DMS153 (cell line): ENCODE results near the gene NAA16.
A peak's percentile ranks its signal among the peaks of the same experiment; 100 is the strongest.
"Not testable (repeated sequence)": the region's sequence is repeated elsewhere in the genome, so short reads cannot be mapped to it uniquely, and the experiment has no call there.

Source experiments
- DNase-seq: peaks from one replicate; lab custom pipeline; 2025; lab: John Stamatoyannopoulos, UW

The NAA16 gene

DNA sequence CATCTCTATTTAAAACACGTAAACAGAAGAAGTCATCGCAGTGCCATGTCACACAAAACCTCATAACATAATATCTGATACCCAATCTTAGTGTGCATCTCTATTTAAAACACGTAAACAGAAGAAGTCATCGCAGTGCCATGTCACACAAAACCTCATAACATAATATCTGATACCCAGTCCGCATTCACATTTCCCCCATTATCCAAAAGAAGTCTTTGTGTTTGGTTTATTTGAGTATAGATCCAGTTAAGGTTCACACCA is 45.2 kb downstream of the NAA16 start:
- not testable (repeated sequence) for DNase-seq

DNA sequence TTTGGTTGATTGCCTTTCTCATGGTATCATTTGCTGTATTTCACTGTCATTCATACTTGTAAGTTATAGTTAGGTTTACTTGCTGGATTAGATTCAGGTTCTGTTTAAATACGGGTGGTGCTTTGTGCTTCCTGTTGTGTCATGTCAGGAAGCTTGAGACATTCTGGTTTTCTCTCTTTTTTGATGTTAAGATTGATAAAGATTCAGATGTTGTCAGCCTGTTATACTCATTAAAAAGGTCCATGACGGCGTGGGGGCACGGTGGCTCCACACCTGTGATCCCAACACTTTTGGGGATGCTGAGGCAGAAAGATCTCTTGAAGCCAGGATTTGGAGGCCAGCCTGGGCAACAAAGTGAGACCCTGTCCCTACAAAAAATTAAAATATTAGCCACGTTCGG is 45.7 kb downstream of the NAA16 start:
- no peak for DNase-seq

DNA sequence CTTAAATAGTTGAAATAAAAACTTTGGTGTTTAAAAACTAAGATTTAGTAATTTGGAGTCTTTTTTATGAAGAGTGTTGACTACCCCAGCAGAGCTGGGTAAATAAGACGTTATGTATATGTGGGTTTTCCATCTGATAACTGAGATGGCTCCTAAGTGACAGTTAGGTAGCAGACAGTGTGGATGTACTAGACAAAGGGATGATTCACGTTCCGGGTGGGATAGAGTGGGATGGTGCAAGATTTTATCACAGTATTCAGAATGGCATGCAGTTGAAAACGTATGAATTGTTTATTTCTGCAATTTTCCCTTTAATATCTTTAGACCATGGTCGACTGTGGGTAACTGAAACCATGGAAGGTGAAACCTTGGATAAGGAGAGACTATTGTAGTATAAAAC is 50.4 kb downstream of the NAA16 start:
- DNase-seq = no peak

DNA sequence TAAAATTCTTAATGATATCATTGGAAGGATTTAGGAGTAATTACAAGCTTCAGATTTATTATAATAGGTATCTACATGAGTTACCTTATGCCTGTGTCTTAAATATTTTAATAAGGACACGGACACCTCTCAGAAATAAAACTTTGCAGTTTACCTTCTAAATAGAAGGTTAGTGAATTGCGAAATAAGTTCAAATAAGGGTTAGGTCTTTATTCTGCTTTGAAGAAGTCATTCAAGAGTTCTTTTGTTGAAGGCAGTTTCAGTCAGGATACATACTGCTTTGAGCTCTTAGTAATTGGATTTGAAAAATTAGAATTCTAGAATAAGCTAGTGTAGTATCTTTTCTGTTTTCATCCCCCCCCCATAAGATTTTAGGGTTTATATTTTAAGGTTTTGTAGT is 53.0 kb downstream of the NAA16 start:
- no peak for DNase-seq

DNA sequence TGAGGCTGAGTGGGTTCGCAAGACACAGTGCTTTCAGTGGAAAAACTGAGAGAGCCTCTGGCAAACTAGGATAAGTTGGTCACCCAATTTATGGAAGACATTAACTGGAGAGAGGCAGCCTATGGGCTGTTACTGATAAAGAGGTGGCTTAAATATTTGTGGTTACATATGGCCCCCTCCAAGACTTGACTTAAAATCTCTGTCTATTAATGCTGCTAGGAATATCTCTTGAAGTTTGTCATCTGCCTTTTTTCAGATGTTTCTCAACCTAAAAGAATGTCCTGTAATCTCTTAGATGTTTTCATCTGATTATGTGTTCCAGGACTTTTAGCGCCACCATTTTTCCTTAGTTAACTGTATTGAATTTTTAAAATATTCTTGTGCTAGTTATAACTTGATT is 54.6 kb downstream of the NAA16 start:
- DNase-seq = no peak

DNA sequence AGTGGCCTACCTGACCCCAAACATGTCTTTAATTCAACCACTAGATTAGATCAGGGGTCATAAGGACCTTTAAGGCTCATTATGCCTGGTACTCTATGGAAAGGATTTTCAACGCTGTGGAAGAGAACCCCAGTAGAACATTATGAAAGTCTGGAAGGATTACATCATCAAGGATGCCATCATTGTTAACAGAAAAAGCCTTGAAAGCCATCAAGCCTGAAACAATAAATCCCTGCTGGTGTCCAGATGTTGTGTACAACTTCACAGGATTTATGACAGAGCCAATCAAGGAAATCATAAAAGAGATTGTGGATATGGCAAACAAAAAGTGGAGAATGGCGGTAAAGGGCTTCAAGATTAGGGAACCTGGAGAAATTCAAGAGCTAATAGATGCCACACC is 59.7 kb downstream of the NAA16 start:
- DNase-seq = no peak

DNA sequence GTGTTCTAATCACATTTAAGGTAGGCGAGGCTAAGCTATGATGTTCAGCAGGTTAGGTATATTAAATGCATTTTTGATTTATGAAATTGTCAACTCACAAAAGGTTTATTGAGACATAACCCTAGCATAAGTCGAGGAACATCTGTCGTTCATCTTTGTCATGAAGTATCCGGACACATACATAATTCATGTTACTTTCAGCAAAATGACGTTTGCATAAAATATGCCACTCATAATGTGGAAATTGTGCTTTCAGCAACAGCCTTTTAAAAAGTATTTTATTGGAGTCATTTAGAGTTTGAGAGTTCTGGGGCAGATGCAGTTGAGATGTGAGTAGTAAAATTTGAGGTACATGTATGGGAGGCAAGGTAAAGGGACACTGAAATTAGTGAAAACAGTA is 66.4 kb downstream of the NAA16 start:
- no peak for DNase-seq

DNA sequence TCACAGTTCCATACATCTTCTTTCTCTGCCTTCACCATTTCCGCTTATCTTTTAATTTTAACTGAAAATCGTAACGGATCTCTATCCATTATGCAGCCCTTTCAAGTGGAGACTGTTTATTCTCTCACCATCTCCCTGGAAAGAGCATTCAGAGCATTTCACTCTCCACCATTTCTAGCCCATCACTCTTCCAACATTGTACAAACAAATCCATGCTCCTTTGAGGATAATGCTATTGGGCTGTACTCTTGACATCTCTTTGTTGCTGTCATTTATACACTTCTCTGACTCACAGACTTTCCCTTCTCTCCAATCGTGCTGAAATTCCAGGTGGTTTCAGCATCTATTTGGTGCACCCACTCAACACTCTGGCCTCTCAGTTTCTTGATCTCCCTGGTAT is 71.4 kb downstream of the NAA16 start:
- DNase-seq = no peak

DNA sequence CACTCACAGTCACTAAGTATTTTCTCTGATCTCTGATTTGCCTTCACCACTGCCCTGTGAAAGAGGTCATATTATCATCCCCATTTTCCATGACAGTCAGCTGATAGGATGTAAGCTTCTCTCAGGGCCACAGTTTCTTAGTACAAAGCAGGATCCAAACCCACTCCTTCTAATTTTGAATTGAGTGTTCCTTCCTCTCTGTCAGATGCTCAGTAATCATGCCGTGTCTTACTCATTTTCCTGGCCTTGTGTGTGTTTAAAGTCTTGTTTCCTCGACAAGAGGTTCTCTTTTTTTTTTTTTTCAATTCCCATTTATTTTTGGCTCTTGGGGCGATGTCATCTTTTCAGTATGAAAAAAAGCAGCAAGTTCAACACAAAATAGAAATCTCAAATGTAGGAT is 72.3 kb downstream of the NAA16 start:
- DNase-seq = no peak

DNA sequence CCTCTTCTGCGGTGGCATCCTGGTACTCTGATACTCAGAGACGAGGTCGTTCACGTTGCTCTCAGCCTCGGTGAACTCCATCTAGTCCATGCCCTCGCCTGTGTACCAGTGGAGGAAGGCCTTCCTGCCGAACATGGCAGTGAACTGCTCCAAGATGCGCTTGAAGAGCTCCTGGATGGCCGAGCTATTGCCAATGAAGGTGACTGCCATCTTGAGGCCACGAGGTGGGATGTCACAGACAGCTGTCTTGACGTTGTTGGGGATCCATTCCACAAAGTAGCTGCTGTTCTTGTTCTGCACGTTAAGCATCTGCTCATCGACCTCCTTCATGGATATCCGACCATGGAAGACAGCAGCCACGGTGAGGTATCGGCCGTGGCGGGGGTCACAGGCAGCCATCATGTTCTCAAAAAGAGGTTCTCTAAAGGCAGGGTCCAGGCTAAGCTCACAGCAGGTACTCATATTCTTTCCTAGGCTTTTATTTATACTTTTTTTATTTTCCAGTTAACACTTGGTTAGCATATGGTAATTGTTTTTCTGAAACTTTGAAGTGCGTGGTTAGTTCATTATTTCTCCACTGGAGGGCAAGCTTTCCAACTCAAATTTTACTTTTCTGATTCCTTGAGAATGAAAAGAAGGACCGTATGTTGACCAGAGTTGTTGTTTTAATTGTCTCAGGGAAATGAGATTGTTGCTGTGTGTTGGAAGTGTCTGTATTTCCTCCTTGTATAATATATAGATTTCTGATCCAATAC is 73.9 kb downstream of the NAA16 start:
- no peak for DNase-seq

DNA sequence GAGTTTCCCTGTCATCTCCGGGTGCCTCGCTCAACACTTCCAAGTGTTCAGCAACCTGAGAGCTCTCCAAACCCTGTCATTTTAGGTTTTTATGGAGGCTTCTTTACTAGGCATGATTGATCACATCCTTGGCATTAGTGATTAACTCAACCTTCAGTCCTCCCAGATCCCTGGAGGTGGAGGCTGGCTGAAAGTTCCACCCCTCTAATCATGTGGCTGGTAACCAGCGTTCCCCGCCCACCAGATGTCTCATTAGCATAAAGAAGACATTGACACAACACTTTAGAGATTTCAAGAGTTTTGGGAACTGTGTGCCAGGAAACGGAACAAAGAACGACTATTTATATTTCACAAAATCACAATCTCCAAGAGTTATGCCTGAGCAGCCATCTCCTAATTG is 75.1 kb downstream of the NAA16 start:
- DNase-seq = no peak

DNA sequence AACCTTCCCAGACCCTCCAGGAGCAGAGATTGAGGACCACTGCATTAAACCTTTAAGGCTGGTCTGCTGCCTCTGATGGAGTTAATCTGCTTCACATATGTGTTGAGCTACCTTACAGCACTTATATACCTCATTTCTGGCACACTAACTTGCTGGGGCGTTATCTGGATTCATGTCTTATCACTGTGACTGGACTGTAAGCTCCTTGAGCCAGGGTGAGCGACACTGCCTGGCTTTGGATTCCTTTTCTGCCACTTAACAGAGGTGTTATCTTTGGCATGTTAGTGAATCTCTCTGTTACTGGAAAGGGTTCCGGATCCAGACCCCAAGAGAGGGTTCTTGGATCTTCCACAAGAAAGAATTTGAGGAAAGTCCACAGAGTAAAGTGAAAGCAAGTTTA is 76.5 kb downstream of the NAA16 start:
- DNase-seq = no peak

DNA sequence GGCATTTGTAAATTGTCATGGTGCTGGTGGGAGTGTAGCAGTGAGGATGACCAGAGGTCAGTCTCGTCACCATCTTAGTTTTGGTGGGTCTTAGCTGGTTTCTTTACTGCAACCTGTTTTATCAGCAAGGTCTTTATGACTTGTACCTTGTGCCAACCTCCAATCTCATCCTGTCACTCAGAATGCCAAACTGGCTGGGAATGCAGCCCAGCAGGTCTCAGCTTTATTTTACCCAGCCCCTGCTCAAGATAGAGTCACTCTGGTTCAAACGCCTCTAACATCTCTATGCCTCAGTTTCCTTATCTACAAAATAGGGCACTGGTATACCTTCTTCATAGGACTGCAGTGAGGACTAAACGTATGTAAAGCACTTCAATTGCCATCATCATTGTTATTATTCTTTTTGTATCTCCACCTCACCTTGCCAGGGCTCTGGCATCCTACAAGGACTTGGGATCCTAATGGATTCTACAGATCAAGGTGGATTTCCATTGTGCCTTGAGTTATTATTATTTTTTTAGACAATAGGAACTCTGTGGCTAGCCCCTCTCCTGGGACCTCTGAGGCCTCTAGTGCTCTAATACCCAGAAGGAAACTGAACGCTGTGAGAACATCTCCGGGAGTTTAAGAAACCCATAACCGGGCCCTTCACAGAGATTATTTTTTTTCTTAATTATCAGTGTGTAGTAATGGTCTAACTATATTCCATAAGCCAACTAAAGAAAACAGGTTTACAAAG is 77.2 kb downstream of the NAA16 start:
- no peak for DNase-seq

DNA sequence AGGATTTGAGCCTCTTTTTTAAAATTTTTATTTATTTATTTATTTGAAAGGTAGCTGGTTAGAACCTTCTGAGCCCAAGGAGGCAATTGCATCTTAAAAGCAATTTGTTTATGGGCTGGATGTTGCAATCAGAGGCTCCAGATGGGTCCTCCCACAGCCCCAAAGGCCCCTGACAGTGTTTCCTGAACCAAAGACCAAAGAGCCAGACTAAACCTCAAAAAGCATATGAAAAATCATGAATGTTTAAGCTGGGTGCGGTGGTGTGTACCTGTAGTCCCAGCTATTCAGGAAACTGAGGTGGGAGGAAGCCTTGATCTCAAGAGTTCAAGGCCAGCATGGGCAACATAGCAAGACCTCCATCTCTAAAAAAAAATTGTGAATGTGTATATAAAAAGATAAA is 78.5 kb downstream of the NAA16 start:
- DNase-seq = no peak

DNA sequence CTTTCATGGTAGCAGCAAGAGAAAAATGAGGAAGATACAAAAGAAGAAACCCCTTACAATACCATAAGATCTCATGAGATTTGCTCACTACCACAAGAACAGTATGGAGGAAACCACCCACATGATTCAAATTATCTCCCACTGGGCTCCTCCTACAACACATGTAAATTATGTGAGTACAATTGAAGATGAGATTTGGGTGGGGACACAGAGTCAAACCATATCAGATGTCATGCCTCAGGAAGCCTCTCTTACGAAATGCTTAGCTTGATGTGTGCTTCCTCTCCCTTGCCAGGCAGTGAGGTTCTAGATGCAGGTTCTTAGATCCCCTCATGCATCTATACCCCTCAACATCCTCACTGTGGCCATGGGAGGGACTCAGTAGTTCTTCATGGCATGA is 83.1 kb downstream of the NAA16 start:
- no peak for DNase-seq

DNA sequence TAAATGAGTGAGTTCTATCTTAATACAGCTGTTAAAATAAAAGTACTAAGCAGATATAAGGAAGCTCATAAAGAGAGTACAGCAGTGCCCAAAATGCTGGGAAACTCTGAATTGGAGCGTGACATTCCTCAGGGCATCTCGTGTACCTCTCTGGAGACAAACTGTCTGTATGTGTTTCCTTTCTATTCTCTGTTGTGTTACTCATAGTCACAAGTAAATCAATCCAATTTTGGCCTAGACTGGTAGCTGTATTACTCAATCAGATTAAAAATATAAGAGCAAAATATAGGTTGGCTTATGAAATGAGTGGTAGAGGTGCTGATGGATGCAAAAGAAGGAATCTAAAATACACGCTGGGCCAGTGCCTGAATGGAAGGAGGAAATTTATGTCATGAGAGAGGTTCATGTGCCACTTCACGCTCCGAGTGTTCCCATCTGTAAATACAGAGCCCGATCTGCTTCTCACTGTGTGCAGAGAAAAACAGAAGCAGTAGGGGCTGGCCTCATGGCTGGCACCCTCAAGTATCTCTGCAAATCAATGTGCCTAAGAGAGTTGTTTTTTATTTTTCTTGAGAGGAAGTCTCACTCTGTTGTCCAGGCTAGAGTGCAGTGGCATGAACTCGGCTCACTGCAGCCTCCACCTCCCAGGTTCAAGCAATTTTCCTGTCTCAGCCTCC is 87.6 kb downstream of the NAA16 start:
- no peak for DNase-seq

DNA sequence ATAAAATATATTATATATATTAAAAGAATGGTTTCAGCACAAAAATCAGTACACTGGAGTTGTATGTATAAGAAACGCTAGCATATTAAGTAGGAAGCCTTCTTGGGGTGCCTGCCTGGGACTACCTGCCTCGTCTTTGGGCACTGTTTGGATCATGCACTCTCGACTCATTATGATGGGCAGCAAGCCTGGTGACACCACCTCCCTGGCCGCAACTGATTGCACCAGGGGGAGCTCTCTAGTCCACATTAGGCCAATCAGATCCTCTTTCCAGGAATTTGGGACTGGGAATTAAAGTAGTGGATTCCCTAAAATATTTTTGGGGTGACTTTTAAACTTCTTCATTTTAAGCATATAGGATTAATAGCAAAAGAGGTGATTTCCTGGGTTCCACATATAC is 90.3 kb downstream of the NAA16 start:
- DNase-seq = no peak

DNA sequence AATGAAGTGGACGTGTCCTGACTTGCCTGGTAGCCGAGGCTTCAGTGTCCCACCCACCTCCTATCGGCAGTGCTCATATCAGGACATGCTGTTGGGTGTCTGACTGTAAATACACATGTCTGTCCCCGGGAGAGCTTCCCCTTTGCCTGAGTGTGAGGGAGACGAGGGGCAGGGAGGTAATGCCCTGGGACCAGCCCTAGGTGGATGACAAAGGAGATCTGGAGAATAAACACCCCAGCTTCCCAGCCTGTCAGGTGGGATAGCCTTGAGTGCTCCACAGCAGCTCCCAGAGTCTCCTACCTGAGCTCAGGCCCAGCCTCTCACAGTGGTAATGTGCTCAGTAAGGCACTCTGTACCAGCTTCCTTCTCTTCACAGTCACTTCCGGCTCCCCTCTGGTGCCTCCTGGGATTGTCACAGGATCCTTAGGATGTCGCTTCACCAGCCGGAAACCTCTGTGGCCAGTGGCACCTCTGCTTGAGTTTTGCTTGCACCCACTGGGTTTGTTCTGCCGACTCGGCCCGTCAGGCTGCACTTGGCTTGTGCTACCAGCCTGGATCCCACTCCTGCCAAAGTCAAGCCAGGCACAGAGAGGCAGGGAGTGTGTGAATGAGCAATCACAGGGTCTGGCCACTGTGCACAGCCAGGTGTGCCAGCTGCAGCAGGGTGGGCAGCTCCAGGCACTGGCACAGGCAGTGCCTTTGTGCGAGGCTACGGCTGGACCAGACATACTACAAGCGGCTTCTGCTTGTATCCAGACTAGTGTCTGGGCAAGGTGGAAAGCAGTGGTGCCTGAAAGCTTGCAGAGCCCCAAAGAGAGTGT is 91.8 kb downstream of the NAA16 start:
- DNase-seq = peak; percentile 17

DNA sequence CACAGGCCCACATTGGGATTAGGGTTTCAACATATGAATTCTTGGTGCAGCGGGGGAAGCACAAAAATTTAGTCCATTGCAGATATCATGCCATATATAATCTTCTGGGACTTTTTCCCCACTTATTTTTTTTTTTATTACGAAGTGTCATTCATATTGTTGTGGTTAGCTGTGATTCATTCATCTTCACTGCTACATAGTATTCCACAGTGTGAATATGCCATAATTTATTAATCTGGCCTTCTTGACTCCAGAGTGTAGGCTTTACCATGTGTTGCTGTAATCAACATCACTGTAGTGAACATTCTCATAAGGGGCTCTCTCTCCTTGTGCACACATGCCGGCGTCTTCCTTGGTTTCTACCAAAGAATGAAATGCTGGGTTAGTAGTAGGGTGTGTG is 92.9 kb downstream of the NAA16 start:
- no peak for DNase-seq

DNA sequence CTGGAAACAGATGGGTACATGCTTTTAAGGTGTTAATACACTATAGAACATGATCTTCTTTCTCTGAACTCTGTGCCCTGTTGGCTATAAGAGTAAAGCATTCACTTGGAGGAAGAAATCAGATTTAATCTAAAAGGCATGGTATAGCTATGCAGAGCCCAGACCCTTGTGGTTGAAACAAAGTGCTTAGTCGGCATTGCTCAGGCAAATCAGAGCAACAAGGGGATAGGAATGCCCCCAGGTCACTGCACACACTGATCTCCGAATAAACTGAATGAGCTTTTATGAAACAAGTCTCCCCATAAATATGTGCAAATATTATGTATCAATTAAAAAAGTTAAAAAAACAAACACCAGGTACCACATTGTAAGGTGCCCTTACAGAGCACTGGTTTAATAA is 94.3 kb downstream of the NAA16 start:
- DNase-seq = no peak

DNA sequence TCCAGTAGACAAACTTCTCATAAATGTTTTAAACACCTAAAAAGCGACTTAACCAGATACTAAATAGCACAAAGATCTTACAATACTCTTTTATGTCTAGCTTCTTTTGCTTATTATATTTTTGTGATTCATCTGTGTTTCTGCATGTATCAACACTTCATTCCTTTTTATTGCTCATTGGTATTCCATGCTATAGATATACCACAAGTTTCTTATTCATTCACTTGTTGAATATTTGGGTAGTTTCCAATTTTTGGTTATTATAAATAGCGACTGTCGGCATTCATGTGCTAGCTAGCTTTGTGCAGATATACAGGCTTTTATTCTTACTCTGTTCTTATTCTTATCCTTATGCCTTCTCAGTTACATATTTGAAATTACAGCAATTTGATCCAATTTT is 96.3 kb downstream of the NAA16 start:
- no peak for DNase-seq

DNA sequence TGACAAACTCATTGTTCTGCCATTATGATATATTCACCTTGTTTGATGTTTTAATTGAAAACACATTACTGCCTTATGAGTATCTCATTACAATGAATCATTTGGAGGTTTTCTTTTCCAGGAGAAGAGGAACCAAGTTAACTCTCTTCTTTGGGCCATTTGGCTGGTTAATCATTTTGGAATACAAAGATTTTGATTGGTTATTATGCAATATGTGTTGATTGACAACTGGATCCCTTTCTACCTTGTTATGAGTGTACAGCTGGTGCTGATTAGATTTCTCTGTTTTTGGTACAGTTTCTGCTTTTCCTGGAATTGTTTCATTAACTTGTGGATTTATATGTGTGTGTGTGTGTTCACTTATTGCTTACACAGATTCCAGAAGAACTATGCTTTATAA is 97.1 kb downstream of the NAA16 start:
- no peak for DNase-seq

DNA sequence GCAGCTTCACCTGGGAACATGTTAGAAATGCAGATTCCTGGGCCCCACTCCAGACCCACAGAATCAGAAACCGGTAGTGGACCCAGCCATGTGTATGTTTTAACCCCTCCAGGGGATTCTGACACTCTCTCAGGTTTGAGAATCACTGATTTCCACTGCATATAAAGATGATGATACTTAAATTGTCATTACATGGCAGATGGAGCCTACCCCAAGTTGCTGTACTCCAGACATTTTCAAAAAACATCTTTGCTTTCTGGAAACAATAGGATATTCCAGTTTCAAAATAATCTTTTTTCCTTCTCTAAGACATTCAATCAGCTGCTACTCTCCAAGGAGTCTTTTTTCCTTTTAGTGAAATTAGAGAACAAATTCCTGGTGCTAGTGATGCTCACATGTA is 97.7 kb downstream of the NAA16 start:
- no peak for DNase-seq
